Cortex of kidney (tissue), 1 donor: ENCODE measurements around the gene NAXE.
"Not testable (repeated sequence)": the region's sequence is repeated elsewhere in the genome, so short reads cannot be mapped to it uniquely, and the experiment has no call there.

ENCODE experiments used
- DNase-seq: peaks from one replicate; lab custom pipeline; 2025; lab: John Stamatoyannopoulos, UW

The NAXE gene

GRCh38 chr1:156593661-156593989 lies 2.0 kb downstream of the NAXE start:
- DNase-seq: no peak

- no peak for DNase-seq
Observed at GRCh38 chr1:156594190-156594589, 2.6 kb downstream of the NAXE start.

GRCh38 chr1:156595016-156595415 lies 3.4 kb downstream of the NAXE start:
- DNase-seq: no peak

GRCh38 chr1:156596426-156596825 lies 4.8 kb downstream of the NAXE start:
- DNase-seq: no peak

GRCh38 chr1:156598125-156598524 lies 6.5 kb downstream of the NAXE start:
- DNase-seq: no peak

GRCh38 chr1:156598731-156599432 lies 7.3 kb downstream of the NAXE start:
- DNase-seq: no peak

- no peak for DNase-seq
Observed at GRCh38 chr1:156599811-156600210, 8.2 kb downstream of the NAXE start.

- no peak for DNase-seq
Observed at GRCh38 chr1:156600733-156601121, 9.2 kb downstream of the NAXE start.

GRCh38 chr1:156601122-156601830 lies 9.7 kb downstream of the NAXE start, which contains the start of gene GPATCH4:
Gene GPATCH4, minus strand, starts transcription at chr1:156601479.
- no peak for DNase-seq

- no peak for DNase-seq
Observed at GRCh38 chr1:156601892-156602291, 10.3 kb downstream of the NAXE start.

GRCh38 chr1:156602557-156602993 lies 11.0 kb downstream of the NAXE start:
- no peak for DNase-seq

GRCh38 chr1:156607344-156607743 lies 15.8 kb downstream of the NAXE start:
- DNase-seq: not testable (repeated sequence)

GRCh38 chr1:156608036-156608674 lies 16.6 kb downstream of the NAXE start:
- DNase-seq: no peak

- DNase-seq: no peak
Observed at GRCh38 chr1:156608981-156609380, 17.4 kb downstream of the NAXE start.

- DNase-seq: not testable (repeated sequence)
Observed at GRCh38 chr1:156610072-156610471, 18.5 kb downstream of the NAXE start.

GRCh38 chr1:156612666-156613065 lies 21.1 kb downstream of the NAXE start:
- DNase-seq: no peak

GRCh38 chr1:156615946-156616345 lies 24.4 kb downstream of the NAXE start:
- no peak for DNase-seq

- DNase-seq: no peak
Observed at GRCh38 chr1:156616463-156616862, 24.9 kb downstream of the NAXE start.

- DNase-seq: no peak
Observed at GRCh38 chr1:156618853-156619581, 27.4 kb downstream of the NAXE start, which contains the start of gene HAPLN2. Gene HAPLN2, plus strand, starts transcription at chr1:156619415. Its CDS starts 4,076 bp downstream, at chr1:156623491.

GRCh38 chr1:156619582-156619955 lies 28.0 kb downstream of the NAXE start:
- DNase-seq: no peak

GRCh38 chr1:156622581-156623297 lies 31.2 kb downstream of the NAXE start:
- DNase-seq: no peak
